Keratinocyte (primary cell): ENCODE data around the gene TEX51. TPM values are rescaled to one million over a fixed set of nuclear protein-coding genes. Genes with fewer than 3 reads are reported as not detected.

Experiments
- DNase-seq: peaks from one replicate; pipeline ENCODE4 v3.0.0-alpha.2; 2011; ENCODE audit warnings: low read depth, missing footprints, low spot score
- FAIRE-seq: peaks from 2 replicates; lab custom pipeline; 2011; peaks lifted over from hg19 to GRCh38; lab: Jason Lieb, UNC
- H2AFZ ChIP-seq: 2 replicates; pipeline ENCODE4 v1.6.0; 2012; ENCODE audit warnings: low read length, control low read depth, inconsistent platforms; ENCODE audit not compliant: control insufficient read depth
- H3K27ac ChIP-seq: 2 replicates; pipeline ENCODE4 v1.5.1; 2011; ENCODE audit warnings: low read length; ENCODE audit not compliant: control insufficient read depth, insufficient read depth
- H3K27me3 ChIP-seq: 3 replicates; pipeline ENCODE4 v1.6.0; 2011; ENCODE audit warnings: low read length; ENCODE audit not compliant: control insufficient read depth, insufficient read depth; ENCODE audit errors: extremely low read depth
- H3K36me3 ChIP-seq, 2 experiments: 2 replicates in 1 of 2; 3 replicates in 1 of 2; pipeline ENCODE4 v1.5.1; 2011; ENCODE audit warnings: low read length in 2 of 2, mild to moderate bottlenecking in 1 of 2; ENCODE audit not compliant: control insufficient read depth in 2 of 2, insufficient read depth in 2 of 2; ENCODE audit errors: extremely low read depth in 1 of 2
- H3K4me1 ChIP-seq: 3 replicates; pipeline ENCODE4 v1.5.1; 2011; ENCODE audit warnings: low read length; ENCODE audit not compliant: control insufficient read depth, insufficient read depth; ENCODE audit errors: extremely low read depth
- H3K4me2 ChIP-seq: 3 replicates; pipeline ENCODE4 v1.6.0; 2011; ENCODE audit warnings: low read depth, low read length; ENCODE audit not compliant: control insufficient read depth, insufficient read depth; ENCODE audit errors: extremely low read depth
- H3K4me3 ChIP-seq, 3 experiments: fragments of 200-600 bp in 1 of 3; sonication (generic) in 1 of 3; 2 replicates in 2 of 3; 3 replicates in 1 of 3; pipeline ENCODE4 v1.5.1; 2011 to 2016; ENCODE audit warnings: low read length in 3 of 3, mild to moderate bottlenecking in 3 of 3, control low read depth in 2 of 3, inconsistent platforms in 1 of 3, low read depth in 1 of 3, mixed read lengths in 1 of 3, mixed run types in 1 of 3, moderate library complexity in 1 of 3; ENCODE audit not compliant: control insufficient read depth in 2 of 3, insufficient read depth in 2 of 3; ENCODE audit errors: extremely low read depth in 1 of 3
- H3K79me2 ChIP-seq: 2 replicates; pipeline ENCODE4 v1.6.0; 2012; ENCODE audit warnings: low read length; ENCODE audit not compliant: control insufficient read depth, insufficient read depth
- H3K9ac ChIP-seq: 3 replicates; pipeline ENCODE4 v1.6.0; 2011; ENCODE audit warnings: low read length; ENCODE audit not compliant: control insufficient read depth, insufficient read depth; ENCODE audit errors: extremely low read depth
- H3K9me1 ChIP-seq: 3 replicates; pipeline ENCODE4 v1.6.0; 2011; ENCODE audit warnings: low read length; ENCODE audit not compliant: control insufficient read depth, insufficient read depth; ENCODE audit errors: extremely low read depth
- H3K9me3 ChIP-seq: 2 replicates; pipeline ENCODE4 v1.5.1; 2012; ENCODE audit warnings: low read depth, low read length; ENCODE audit not compliant: control insufficient read depth
- H4K20me1 ChIP-seq: 3 replicates; pipeline ENCODE4 v1.6.0; 2011; ENCODE audit warnings: low read length; ENCODE audit not compliant: control insufficient read depth, insufficient read depth; ENCODE audit errors: extremely low read depth
- EZH2 ChIP-seq: IDR thresholded peaks from one replicate; pipeline ENCODE4 v1.6.1; 2012; ENCODE audit warnings: inconsistent platforms, mild to moderate bottlenecking, low read length, moderate library complexity
- dilution Hi-C: fragments of 300-500 bp; cut with MboI; formaldehyde crosslinking; loops from one replicate; pipeline ENCODE4 v1.7.0; 2020; ENCODE audit warnings: low sequenced_read_pairs; ENCODE audit not compliant: extremely low pct_ligation_motif_present
- polyA plus RNA-seq, 5 experiments: library from polyadenylated mRNA; depleted of rRNA in 3 of 5; stranded (reverse) in 3 of 5; stranded (forward) in 1 of 5; unstranded in 1 of 5; fragments of >200 nt; gene quantifications; 1 replicate in 1 of 5; 2 replicates in 3 of 5; 3 replicates in 1 of 5; pipeline versions ENCODE4 v1.2.1 to v1.2.3, GENCODE V29; 2011 to 2012; ENCODE audit warnings: missing spikeins in 2 of 5, low read depth in 1 of 5, low replicate concordance in 1 of 5
- TF ChIP-seq, protein P1 (sequence below), 3 experiments: IDR thresholded peaks in 1 of 3; conservative IDR thresholded peaks in 1 of 3; optimal IDR thresholded peaks in 1 of 3; 2 replicates in 2 of 3; 3 replicates in 1 of 3; pipeline versions ENCODE3 to v1.5.1; 2011; ENCODE audit warnings: low read length in 3 of 3, mild to moderate bottlenecking in 3 of 3, moderate library complexity in 2 of 3, control low read depth in 1 of 3, inconsistent platforms in 1 of 3; ENCODE audit not compliant: insufficient read depth in 2 of 3; ENCODE audit errors: extremely low read depth in 1 of 3

Gene TEX51
- polyA plus RNA-seq, 1 donor (not counting 4 experiments of a cell fraction or from before 2014, with no cell fraction given) = not detected

DNA sequence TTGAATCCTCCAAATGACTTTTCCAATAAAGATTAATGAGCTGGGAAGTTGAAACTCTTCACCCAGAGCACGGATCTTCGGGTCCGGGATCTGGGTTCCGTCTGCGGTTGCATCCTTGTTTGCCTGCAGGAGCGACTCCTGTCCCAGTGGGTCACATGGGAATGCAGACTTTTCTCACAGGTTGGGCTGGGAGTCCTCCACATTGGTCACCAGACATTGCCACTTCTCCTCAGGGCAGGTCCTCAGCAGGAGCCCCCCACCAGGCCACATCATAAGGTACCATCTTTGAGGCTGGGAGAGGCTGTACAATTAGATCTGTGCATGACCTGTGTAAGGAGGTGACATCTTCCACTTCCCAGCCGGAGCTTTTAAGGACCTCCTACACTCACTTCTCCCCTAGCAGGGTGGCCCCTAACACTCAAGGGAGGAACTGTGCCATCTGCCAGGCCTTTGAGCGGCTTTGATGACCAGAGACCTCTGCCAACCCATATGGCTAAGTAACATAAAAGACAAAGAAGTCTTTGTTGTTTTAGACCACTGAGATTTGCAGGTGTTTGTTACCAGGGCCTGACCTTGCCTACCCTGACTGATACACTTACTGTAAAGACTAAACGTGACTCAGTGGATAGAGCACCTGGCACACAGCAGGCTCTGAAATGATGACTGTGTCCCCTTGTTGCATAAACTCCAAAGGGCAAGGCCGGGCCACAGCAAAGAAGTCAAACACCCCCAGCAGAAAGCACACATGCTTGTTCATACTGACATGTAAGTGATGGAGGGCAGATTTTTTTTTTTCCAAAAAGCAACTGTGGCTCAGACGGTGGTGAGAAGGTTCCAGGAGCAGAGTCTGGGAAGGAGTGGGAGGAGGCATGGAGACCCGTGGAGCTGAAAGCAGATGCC, 7.9 kb upstream of the TEX51 start:
- no peak for FAIRE-seq
- Histone ChIP-seq H3K27me3 (no peaks in the 10 kb centered on the region), H3K4me2 (no peak overlapping the region), H2AFZ (no peak overlapping the region), H3K79me2 (no peaks in the 10 kb centered on the region), H3K4me1 (no peaks in the 10 kb centered on the region), H3K9me1 (no peaks in the 10 kb centered on the region), H3K4me3 (no peak overlapping the region), H3K9ac (no peak overlapping the region), H3K27ac (no peak overlapping the region), H4K20me1 (no peaks in the 10 kb centered on the region), H3K36me3 (no peaks in the 10 kb centered on the region), H3K9me3 (no peaks in the 10 kb centered on the region)
- no peak for DNase-seq
- dilution Hi-C loops = no loop called here
- no peak for TF ChIP-seq EZH2
- TF ChIP-seq, protein P1, sequence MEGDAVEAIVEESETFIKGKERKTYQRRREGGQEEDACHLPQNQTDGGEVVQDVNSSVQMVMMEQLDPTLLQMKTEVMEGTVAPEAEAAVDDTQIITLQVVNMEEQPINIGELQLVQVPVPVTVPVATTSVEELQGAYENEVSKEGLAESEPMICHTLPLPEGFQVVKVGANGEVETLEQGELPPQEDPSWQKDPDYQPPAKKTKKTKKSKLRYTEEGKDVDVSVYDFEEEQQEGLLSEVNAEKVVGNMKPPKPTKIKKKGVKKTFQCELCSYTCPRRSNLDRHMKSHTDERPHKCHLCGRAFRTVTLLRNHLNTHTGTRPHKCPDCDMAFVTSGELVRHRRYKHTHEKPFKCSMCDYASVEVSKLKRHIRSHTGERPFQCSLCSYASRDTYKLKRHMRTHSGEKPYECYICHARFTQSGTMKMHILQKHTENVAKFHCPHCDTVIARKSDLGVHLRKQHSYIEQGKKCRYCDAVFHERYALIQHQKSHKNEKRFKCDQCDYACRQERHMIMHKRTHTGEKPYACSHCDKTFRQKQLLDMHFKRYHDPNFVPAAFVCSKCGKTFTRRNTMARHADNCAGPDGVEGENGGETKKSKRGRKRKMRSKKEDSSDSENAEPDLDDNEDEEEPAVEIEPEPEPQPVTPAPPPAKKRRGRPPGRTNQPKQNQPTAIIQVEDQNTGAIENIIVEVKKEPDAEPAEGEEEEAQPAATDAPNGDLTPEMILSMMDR (optimal IDR thresholded peaks at IDR 0.05 in 1 of 3, IDR thresholded peaks at IDR 0.05 in 1 of 3, conservative IDR thresholded peaks at IDR 0.05 in 1 of 3; ENCODE audit: extremely low read depth in 1 of 3, insufficient read depth in 2 of 3, low read length in 3 of 3) = no peak

DNA sequence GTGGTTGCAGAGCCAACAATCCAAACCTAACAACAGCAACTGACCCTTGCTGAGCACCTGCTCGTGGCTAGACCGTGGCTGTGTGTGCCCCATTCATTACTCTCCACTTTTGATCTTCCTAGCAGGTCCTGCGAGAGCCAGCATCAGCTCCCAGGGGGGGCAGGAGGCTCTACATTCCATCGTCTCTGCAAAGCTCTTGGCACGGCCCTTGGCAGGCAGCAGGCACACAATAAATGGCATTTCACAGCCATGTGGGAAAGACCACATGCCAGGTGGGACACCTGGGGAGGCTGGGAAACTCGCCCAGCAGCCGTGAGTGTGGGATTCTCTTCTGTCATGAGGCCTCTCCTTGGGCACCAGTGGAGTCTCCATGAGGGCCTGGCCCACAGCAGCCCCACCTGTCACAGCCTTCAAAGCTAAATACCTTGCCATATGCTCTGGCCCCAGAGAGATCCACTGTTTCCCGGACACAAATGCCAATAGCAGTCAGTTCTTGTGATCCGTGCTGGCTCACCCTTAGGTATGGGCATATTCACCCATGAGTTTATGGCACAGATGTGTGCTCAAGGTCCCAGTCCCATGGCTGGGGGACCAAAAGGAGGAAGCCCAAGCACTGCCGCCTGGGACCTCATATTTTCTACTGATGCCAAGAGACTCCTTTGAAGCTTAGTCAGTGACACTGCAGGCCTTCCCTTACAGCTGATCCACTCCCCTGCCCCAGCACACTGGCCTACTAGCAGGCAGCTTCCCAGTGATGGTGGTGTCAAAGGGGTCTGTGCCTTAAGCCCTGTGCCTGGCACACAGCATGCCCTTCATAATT, 6.8 kb upstream of the TEX51 start:
- H3K4me3 ChIP-seq = no peak overlapping the region
- no peaks in the 10 kb centered on the region for H3K79me2 ChIP-seq
- FAIRE-seq (no peak), DNase-seq (no peak)
- dilution Hi-C loops = no loop called here
- no peaks in the 10 kb centered on the region for H3K9me1 ChIP-seq
- no peaks in the 10 kb centered on the region for H3K4me1 ChIP-seq
- no peak overlapping the region for H2AFZ ChIP-seq
- TF ChIP-seq, protein P1 (optimal IDR thresholded peaks at IDR 0.05 in 1 of 3, IDR thresholded peaks at IDR 0.05 in 1 of 3, conservative IDR thresholded peaks at IDR 0.05 in 1 of 3; ENCODE audit: extremely low read depth in 1 of 3, insufficient read depth in 2 of 3, low read length in 3 of 3) = no peak
- no peak for TF ChIP-seq EZH2
- H3K36me3 ChIP-seq = no peaks in the 10 kb centered on the region
- H3K9me3 ChIP-seq = no peaks in the 10 kb centered on the region
- H4K20me1 ChIP-seq = no peaks in the 10 kb centered on the region
- no peak overlapping the region for H3K27ac ChIP-seq
- no peak overlapping the region for H3K9ac ChIP-seq
- no peak overlapping the region for H3K4me2 ChIP-seq
- H3K27me3 ChIP-seq = no peaks in the 10 kb centered on the region
